Vagina (tissue), 2 donors: Measurements from ENCODE around the gene H2AZ2.

Experiments used
- CTCF ChIP-seq, 3 experiments: fragments of 450-650 bp in 2 of 3; fragments of 200-600 bp in 1 of 3; sonication (generic) in 1 of 3; IDR thresholded peaks; one replicate each; pipeline ENCODE4 v1.5.1; 2017 to 2019; ENCODE audit warnings: antibody characterized with exemption in 3 of 3, mild to moderate bottlenecking in 2 of 3, moderate library complexity in 2 of 3
- POLR2A ChIP-seq, 2 donors: fragments of 450-650 bp; IDR thresholded peaks; one replicate each; pipeline ENCODE4 v1.6.1; 2017; ENCODE audit warnings: antibody characterized with exemption in 2 of 2, mild to moderate bottlenecking in 2 of 2, moderate library complexity in 2 of 2

- no peak for TF ChIP-seq CTCF (IDR thresholded peaks at IDR 0.05)
- TF ChIP-seq POLR2A (IDR thresholded peaks at IDR 0.05), result no peak
Observed at GRCh38 chr7:44814919-44815318, 33.0 kb downstream of the H2AZ2 start.
